NCI-H2227 treated with DMSO at 0.1 percent for 48 hours (cell line): ENCODE results near the gene AKIP1.
A peak's percentile ranks its signal among the peaks of the same experiment; 100 is the strongest.
"Not testable (repeated sequence)": the region's sequence is repeated elsewhere in the genome, so short reads cannot be mapped to it uniquely, and the experiment has no call there.

Experiments used
- DNase-seq: peaks from one replicate; lab custom pipeline; 2025; lab: John Stamatoyannopoulos, UW

AKIP1 gene

DNA sequence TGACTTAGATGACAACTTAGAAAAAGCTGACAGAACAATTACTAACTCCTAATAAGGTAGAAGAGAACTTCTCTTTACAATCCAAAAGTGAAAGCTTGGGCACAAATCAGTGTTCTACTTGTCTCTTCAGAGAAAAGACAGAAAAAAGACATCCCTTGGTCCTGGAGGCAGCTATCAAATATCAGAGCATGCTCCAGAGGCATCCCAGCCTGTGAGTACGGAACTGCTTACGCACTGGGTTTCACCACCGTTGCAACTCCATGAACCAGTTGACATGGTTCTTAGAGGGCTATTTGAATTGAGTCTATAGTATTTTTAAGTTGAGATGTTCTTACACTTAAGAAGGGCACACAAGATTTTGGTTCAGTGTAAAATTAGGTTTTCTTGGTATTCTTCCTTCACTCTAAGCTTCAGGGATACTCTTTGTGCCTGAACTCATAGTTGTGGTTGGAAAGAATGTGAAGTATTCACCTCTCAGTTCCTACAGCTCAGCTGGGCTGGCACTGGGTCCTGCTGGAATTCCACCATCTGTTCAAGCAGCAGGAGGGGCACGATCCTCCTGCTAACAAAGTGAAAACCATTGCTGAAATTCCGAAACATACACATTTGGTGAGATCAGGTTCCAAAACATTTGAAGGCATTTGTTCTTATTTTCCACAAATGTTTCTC lies 6.3 kb downstream of the AKIP1 start:
- DNase-seq: no peak

DNA sequence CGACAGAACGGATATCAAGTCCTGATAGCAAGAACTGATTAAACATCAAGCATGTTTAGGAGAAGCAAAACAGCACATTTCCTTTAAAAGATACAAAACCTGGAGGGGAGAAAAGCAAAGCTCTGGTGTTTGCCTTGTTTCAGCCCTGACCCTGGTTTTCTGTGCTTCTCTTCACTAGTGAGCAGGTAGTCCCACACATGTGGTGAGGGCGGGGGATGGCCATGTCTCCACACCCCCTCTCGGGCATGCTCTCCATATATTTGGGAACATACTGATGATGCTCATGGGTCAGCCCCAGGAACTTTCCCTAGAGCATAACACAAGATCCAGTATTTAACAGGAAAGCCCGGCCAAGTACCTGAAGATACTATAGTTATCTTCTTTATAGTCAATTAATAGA lies 11.7 kb downstream of the AKIP1 start:
- no peak for DNase-seq

DNA sequence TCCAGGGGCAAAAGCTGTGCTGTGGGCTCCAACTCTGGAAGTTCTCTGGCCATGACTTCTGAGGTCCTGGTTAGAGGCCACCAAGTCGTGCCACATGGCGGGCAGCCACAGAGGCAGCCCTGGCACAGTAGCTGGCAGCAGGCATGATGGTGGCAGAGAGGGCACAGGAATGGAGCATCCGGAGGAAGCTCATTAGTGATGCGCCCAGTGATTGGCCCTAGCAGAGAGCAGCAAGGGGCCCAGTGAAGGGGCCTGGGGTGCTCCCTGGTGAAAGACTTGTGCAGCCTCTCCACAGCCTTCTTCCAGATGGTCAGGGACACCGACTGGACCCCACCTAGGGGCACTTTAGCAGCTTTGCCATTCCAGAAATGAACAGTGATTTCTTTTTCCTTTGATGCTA lies 14.7 kb downstream of the AKIP1 start:
- DNase-seq: no peak

DNA sequence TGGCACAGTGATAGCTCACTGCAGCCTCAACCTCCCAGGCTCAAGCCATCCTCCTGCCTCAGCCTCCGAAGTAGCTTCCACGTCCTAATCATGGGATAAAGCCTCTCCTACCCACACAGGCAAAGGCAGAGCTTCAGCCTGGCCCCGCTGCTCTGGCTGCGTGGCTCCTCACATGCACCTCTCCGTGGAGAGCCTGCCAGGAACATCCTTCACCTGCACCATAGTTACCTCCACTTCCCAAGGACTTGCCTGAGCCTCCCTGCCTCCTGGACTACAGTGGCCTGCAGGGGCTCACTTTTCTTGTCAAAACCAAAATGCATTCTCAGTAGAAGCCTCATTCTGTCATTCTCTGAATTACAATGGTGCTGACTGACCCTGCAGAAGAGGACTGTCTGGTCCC lies 15.2 kb downstream of the AKIP1 start:
- DNase-seq: no peak

DNA sequence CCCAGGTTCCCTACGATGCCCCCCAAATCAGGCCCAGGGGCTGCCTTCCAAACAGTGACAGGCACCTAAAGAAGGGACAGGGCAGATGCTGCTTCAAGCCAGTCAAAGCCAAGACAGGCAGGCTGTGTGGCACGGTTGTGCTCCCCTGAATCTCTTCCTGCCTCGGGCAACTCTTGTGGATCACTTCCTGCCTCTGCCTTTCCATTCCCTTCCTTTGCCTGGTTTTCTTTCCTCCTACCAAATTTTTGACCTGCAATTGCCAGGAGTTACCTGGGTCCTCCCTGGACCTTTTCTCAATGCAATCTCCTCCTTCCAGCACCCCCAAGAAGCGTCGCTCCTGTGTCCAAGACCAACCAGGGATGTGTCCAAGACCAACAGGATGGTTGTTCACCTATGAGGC lies 16.2 kb downstream of the AKIP1 start:
- DNase-seq: no peak

DNA sequence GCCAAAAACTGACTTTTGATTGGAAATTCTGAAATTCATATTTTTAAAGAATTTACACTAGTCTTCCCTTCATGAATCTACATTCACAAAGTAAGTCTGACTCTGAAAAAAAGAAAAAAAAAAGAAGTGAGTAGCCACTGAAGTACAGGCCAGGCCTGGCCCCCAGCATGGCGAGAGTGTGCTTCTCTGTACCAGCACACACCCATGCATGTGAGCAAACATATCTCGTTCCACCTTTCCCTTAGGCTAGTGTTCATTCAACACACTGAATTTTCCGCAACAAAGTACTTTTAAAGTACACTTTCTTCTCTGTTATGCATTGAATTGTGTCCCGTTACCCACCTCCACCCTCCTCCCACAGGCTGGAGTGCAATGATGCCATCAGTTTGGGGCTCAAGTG lies 17.2 kb downstream of the AKIP1 start:
- no peak for DNase-seq

DNA sequence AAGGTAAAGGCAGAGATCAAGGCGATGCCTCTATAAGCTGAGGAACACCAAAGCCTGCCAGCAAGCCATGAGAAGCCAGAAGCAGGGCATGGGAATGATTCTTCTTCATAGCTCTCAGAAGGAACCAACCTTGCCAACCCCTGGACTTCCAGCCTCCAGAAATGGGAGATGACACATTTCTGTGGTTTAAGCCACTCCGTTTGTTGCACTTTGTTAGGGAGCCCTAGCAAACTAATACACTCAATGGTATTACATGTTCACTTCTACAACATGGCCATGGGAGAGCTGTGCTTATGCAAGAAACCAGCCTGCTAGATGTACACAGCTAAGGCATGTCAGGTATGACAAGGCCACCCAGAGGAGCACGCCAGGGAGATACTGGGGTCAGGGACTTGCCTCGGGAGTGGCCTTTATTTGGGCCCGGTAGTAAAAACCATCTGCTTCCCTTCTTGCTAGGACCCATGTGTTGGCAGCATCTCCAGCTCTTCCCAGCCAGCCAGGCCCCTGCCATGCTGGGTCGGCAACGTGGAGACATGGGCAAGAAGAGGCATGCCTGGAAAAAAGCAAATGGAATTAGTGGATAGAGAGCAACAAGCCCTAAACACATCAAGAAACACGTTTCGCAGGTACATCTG lies 18.1 kb downstream of the AKIP1 start:
- DNase-seq: no peak

DNA sequence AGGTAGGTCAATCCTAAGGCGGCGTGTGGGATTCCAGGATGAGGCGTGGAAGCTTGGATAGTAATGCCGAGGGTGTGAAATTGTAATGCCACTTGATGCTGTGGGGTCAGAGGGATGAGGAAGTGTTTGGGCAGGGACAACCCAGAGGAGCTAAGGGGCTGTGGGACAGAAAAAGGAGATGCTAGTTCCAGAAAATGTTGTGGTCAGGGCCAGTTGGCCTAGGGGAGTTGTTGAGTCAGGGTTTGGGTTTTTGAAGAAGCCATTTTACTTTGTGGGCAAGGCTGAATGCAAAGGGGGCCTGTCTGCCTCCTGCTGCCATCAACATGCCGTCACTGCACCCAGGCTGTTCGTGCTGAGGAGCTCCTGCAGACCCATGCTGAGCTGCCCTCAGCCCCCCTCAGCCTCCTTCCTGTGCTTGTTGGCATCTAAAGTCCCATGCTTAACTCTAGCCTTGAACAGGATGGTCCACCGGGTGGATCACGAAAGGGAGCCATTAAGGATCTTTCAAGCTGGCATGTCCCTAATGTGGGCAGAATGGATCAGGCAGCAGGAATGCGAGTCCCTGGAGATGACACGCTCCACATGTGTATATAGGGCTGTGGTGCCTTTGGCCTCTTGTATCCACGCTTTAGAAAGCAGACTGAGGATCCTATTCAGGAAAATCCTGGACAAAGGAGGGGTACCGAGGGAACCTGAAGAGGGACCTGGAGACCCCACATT lies 19.6 kb downstream of the AKIP1 start:
- DNase-seq: no peak

DNA sequence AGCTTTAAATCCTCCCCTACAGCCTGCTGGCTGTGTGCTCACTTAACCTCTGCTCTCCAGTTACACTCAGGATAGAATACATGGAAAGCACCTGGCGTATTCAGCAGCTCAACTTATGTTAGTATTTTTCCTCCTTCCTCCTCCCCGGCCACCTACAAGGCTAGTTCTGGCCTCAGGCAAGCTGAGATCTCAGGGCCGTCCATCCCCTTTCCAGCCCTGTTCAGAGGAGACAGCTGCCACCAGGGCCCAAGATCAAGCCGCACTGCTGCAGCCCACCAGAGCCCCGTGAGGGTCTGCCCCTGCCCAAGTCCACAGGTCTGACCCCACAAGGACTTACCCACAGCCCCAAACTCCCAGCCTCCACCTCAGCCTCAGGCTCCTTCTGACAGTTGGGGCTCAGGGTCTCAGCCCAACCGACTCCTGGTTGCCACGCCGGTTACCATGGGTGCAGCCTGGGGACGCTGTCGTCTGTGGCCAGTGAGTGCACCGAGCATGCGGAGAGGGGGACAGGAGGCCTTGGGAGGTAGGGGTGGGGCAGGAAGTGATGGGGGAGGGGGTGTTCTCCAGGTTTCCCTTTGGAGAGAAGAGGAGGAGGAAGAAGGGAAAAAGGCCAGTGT lies 21.7 kb downstream of the AKIP1 start, which contains the start of gene C11orf16:
C11orf16 (minus strand) TSS at position 384 of the 617 bp plus-strand sequence. CDS start 639 bp downstream, outside the sequence.
- no peak for DNase-seq

DNA sequence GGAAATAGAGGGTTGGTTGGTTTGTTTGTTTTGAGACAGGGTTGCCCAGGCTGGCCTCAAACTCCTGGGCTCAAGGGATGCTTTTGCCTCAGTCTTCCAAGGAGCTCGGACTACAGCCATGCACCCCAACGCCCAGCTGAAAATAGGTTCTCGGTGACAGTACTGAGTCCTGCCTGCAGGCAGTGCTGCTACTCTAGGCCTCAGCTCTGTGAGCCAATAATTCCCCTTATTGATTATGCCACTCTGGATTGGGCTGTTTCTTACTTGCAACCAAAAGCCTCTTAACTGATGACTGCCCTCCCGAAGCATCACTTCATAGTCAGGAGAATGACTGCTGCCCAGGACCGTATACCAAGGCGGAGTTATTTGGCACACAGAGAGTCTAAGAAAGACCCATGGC lies 22.9 kb downstream of the AKIP1 start:
- no peak for DNase-seq

DNA sequence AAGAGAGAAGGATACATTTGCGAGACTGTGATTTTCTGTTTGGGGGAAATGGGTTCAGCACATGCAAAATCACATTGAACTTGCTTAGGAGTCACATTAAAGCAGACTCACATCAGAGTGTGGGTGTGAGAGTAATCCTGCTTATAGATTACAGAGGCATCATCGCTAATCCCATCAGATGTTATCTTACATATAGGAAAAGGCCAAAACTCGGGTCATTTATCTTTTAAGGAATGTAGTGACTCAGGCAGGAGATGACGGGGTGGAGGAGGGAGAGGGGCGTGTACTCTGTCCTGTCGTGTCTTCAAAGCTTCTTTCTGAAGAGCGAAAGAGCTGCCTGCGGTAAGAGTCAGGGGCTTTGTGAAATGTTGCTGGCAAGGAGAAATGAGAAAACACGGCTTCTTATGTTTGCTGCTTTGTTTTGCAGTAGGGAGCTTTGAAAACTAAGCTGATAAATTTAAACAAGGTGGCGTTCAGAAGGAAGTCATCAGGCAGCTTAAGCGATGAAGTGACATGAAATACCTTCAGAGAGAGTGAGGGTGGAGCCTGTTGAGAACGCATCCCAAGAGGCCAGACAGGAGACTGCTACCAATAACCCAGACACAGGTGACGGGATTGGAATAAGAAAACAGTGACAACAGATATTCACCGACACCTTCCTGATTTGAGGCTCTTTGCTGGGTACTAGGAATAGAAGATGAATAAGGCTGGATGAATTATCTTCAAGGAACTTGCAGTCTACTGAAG lies 23.9 kb downstream of the AKIP1 start:
- DNase-seq: no peak

DNA sequence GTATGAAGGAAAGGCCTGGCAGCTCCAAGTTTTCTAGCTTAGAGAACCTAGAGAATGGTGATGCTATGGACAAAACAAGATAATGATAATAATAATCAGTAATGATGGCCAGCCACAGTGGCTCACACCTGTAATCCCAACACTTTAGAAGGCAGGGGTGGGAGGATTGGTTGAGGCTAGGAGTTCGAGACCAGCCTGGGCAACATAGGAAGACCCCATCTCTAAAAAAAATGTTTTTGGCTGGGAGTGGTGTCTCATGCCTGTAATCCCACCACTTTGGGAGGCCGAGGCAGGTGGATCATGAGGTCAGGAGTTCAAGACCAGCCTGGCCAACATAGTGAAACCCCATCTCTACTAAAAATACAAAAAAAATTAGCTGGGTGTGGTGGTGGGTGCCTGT lies 24.8 kb downstream of the AKIP1 start:
- DNase-seq: not testable (repeated sequence)

DNA sequence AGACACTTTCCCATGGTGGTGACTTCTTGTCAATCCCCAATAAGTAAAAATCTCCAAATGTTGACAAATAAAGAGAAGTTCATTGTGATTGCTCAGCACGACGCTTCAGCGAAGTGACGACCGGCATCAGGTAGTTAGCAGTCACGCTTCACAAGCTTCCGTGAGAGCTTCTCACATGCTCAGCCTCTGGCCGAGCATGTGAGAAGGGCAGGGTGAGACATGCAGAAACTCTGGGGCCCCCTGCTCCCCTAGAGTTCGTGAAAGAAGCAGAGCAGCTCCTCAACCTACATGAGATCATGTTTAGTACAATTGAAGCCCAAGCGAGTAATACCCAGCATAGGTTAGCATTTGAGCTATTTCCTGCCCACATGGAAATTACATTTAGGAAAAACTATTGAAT lies 26.2 kb downstream of the AKIP1 start:
- no peak for DNase-seq

DNA sequence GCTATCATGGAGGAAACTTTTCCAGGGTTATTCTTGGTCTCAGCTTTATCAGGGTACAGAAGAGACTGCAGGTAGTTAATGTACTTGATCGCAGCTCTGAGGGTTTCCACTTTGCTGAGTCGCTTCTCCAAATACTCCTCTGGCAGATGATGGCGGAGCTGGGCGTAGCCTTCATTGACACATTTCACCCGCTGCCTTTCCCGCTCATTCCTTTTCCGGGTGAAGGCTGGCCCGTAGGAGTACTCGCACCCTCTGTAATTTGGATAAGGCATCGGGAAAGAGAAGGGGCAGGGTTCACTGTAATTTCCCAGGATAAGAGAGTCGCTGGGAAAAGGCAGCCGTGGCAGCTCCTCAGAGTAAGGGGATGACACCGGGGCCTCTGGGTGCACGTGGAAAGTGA lies 26.7 kb downstream of the AKIP1 start:
- no peak for DNase-seq

DNA sequence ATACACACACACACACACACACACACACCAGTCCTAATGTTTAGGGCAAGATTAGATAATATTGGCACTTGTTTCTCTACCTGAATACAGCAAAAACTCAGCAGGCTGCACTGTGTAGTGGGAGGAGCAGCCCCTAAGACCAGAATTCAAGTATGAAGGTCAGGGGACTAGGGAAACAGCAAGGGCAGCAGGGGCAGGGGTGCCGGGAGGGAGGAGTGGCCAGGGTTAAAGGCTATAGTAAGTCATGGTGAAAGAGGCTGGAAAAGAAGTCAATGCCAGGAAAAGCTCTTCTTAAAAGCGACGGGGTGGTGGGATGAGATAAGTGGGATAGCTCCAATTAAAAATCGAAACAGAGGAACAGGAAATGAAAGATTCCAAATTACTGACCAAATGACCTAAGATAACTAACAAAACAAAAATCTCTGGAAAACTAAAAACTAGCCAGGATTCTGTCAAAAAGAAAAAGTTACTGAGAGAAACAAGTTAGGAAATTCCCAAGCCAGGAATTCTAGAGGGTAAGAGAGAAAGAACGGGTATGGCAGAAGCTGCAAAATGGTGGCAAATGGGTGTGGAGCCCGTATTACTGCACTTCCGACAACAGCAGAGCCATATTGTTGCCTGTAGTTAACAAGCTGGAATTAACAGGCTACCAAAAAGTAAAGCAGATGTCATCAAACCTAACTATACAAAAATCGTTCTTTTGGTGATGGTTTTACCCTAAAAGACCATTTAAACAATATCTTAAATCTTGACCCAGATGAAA lies 30.5 kb downstream of the AKIP1 start:
- DNase-seq: peak; percentile 21

DNA sequence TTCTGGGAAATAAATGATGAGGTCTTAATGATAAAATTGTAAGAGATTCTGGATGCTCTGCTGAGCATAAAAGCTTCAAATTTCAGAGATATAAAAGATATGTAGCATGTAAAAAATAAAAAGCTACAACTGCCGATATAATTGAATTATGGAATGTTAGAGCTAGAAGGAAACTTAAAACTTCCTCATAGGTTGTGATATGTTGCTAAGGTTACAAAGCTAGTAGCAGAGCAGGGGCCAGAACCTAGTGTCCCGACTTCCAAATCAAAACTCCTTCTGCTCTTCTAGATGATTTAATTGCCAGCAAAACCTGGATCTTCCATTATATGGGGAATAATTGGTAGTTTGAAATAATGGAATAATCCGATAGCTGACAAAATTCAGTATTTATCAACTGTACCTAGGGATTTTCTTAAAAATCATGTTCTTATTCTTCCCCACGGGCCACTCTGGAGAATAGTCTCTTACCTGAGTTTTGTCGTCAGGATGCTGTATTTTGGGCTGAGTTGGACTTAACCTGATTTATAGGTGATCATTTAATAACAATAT lies 31.6 kb downstream of the AKIP1 start, which contains the start of gene ASCL3:
ASCL3 (minus strand) TSS at position 499 of the 549 bp plus-strand sequence. CDS start 4,855 bp downstream, outside the sequence.
- DNase-seq: no peak

DNA sequence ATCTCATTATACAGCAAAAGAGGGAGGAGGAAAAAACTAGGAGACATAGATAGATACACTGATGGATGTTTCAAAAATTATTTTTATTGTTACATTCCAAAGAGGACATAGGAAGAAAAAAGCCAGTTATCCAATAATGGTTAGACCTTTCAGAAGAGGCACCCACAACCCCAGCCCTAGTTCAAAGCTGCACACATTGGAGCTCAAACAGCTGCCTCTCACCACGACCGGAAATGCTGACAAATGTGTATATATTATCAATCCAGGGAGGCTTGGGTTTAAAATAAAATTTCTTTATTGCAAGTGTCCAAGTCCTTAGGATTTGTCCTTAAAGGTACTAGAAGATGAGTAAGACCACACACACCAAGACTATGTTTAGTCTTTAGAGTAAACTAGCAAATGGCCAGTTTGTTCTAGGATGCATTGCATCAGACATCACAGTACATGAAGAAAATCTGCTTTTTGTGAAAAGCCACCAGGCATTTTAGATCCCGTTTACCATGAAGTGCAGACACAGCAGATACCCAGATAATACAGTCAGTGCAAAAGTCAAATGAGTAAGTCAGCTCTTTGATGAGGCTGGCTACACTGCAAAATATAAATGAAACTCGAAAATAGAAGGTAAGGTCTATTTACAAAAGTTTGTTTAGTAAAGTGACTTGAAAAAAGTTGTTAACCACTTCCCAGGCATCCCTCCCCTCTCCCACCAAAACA lies 36.4 kb downstream of the AKIP1 start:
- DNase-seq: no peak

DNA sequence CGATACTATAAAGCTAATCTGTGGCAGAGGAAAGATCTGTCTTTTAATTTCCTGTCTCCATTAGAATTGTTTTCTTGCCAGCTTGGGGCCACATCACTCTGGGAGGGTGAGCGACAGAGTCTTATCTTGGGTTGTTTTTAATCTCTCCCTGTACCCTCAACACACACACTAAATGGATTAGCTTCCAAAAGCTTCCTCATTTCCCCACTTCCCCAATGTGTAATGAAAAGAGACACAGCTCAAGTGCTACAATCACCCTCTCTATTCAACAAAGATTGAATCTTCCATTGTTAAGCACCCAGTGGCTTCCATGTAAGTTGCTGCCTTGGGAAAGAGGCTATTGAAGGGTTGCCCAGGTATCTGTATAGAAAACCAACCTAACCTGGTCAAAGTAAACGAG lies 37.9 kb downstream of the AKIP1 start:
- DNase-seq: no peak

DNA sequence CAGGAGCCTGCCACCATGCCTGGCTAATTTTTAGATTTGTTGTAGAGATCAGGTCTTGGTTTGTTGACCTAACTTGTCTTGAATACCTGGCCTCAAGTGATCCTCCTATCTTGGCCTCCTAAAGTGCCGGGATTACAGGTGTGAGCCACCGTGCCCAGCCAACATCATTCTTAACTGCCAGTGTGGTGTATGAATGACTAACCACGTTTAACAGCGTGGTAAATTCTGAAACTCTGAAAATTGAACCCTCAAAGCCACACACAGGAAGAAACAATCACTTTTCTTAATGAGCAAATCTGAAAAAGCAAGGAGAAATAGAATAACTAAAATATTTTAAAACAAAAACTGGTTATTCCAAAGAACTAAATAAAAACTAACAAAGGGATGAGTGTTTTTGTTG lies 45.9 kb downstream of the AKIP1 start:
- no peak for DNase-seq

DNA sequence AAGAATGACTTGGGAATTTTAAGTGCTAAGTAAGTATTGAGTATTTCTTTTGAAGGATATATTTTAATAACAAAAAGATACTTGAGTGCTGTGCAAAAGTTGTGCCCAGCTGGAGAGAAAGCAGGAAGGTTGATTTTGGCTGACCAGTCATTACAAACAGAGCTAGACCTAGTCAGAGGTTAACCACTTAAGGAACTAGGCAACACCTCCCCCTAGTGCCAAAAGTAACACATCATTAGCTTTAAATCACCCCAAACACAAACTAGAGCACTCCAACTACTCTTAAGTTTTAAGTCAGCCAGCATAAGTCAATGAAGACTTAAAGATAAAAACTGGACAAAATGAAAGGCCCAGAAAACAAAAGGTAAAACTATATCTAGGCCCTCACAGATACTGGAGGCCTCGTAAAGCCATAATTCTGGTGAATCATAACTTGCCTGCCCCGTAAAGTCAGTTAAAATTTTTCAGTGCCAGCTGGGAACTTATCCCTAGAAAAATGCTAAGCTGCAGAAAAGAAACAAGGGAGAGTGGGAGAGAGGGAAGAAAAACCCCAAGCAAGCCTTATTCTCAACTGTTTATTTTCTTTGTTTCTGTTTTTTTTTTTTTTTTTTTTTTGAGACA lies 48.7 kb downstream of the AKIP1 start:
- DNase-seq: peak; percentile 28
